Glomerular endothelial cell (primary cell): Measurements from ENCODE around the gene DISC1. TPM values are rescaled to one million over a fixed set of nuclear protein-coding genes. Genes with fewer than 3 reads are reported as not detected.
"Not testable (repeated sequence)": the region's sequence is repeated elsewhere in the genome, so short reads cannot be mapped to it uniquely, and the experiment has no call there.

Source experiments
- DNase-seq: peaks from one replicate; pipeline ENCODE4 v3.0.0-alpha.2; 2011; ENCODE audit warnings: low read depth, low spot score; ENCODE audit errors: extremely low read depth
- total RNA-seq: library from RNA; depleted of rRNA; stranded (reverse); fragments of >200 nt; gene quantifications from 2 replicates; pipeline ENCODE4 v1.2.3, GENCODE V29; 2015

Gene DISC1
- total RNA-seq, 1 donor from 2014 or later, result 36.7 TPM

GRCh38 chr1:231871878-231872277 lies 245.3 kb downstream of the DISC1 start:
- DNase-seq, result no peak

- DNase-seq, result no peak
Observed at GRCh38 chr1:231872461-231872910, 245.9 kb downstream of the DISC1 start.

DNA sequence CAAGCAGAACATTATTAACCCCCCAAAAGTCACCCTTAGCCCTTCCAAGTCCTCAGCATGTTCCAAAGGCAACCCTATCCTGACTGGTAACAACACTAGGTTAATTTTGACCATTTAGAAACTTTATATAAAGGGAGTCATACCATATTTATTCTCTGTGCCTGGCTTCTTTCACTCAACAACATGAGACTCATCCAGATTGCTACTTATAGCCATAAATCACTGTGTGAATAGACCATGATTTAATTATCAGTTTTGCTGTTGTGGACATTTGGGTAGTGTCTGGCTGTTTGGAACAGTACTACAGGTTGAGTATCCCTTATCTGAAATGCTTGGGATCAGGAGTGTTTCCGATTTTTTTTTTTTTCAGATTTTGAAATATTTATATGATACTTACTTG lies 252.1 kb downstream of the DISC1 start:
- DNase-seq, result no peak

GRCh38 chr1:231879296-231879695 lies 252.7 kb downstream of the DISC1 start:
- DNase-seq, result no peak

- DNase-seq, result no peak
Observed at GRCh38 chr1:231882333-231882732, 255.7 kb downstream of the DISC1 start.

DNA sequence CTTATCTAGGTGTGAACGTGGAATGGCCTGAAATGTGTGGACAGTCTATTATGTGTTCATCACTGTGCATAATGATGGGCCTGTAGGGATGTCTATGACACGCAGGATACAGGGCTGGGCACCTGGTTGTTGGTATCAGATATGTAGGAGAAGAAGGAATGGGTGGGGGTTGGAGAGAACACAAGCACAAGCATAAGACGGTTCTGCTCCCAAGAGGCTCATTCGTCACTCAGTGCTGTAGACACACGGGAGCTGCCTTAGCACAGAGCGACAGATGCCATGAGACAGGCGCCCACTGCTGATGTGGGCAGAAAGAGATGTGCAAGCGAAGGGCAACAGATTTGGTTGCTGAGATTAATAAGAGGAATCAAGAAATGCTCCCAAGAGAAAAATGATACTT lies 256.2 kb downstream of the DISC1 start:
- DNase-seq, result no peak

- no peak for DNase-seq
Observed at GRCh38 chr1:231883382-231883781, 256.8 kb downstream of the DISC1 start.

GRCh38 chr1:231885209-231885854 lies 258.7 kb downstream of the DISC1 start:
- DNase-seq, result no peak

GRCh38 chr1:231887166-231887565 lies 260.6 kb downstream of the DISC1 start:
- DNase-seq, result no peak

- no peak for DNase-seq
Observed at GRCh38 chr1:231887866-231888265, 261.3 kb downstream of the DISC1 start.

DNA sequence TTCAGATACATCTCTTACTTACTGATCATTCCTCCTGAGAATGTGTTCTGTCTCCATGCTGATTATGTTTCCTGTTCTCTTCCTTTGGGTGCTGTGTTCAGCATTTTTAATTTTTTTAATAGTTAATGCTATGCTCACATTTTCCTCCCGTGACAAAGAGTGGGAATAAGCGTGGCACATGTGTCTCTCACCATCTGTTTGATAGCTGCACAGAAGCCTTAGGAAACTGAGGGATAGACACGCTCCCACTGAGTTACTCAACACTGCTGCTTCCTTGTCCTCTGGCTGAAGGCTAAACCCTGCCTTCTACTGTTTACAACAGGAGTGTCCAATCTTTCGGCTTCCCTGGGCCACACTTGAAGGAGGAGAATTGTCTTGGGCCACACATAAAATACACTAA lies 264.2 kb downstream of the DISC1 start:
- no peak for DNase-seq

DNA sequence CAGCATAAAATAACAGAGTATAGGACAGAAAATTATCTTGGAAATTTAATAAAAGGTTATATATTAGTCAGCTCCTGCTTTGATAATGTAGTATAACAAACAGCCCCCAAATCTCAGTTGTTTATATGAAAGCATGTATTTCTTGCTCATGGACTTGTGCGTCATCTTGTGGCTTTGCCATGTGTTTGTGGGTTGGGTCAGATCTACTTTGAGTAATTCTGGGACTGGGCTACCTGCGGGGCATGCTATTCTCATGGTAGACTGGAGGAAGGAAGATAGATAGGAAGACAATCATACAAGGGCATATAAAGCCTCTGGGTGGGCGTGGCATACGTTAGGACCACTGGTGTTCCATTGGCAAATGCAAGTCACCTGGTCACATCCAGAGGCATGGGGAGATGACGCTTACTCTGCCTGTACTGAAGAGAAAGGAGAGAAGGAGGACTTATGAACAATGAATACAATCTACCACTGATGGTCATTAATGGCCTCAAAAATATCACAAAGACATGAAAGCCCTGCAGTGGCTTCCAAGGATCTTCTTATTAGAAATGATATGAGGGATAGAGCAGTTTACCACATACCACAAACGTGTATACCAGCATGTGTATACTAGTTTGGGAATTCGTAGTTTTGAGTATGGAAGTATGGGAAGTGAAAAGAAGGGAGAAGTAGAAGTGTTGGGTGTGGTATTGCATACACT lies 267.0 kb downstream of the DISC1 start:
- no peak for DNase-seq

DNA sequence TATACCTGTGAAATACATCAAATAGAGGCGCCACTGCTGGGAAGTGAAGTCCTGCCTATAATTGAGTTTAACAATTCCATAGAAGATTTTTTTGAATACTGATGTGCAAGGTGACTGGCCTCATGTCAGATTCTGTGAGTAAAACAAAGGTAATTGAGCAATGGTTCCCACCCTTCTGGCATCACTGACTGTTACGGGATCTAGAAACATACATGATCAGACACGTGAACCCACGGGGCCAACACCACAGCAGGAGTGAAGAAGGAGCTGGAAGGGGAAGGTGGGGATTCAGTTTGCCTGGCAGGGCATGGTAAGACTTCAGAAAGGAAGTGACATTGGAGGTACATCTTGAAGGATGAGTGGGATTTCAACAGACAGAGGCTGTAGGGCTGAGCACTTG lies 270.2 kb downstream of the DISC1 start:
- DNase-seq, result no peak

GRCh38 chr1:231899046-231899445 lies 272.5 kb downstream of the DISC1 start:
- DNase-seq, result no peak

GRCh38 chr1:231899713-231900435 lies 273.3 kb downstream of the DISC1 start:
- DNase-seq, result no peak

GRCh38 chr1:231903586-231904081 lies 277.0 kb downstream of the DISC1 start:
- DNase-seq, result no peak

GRCh38 chr1:231907310-231907709 lies 280.7 kb downstream of the DISC1 start:
- DNase-seq, result not testable (repeated sequence)

- DNase-seq, result no peak
Observed at GRCh38 chr1:231913493-231913892, 286.9 kb downstream of the DISC1 start.

GRCh38 chr1:231918239-231919015 lies 291.8 kb downstream of the DISC1 start:
- DNase-seq, result no peak

GRCh38 chr1:231919239-231919885 lies 292.8 kb downstream of the DISC1 start:
- DNase-seq, result no peak
